SK-N-MC (cell line): ENCODE data around the gene ACOT9.
"Not testable (repeated sequence)": the region's sequence is repeated elsewhere in the genome, so short reads cannot be mapped to it uniquely, and the experiment has no call there.

Experiments
- DNase-seq: peaks from one replicate; pipeline ENCODE4 v3.0.0-alpha.2; 2011; ENCODE audit warnings: low read depth, low spot score
- H3K27ac ChIP-seq: fragments of 200-600 bp; sonication (generic); 2 replicates; pipeline ENCODE4 v1.5.1; 2016; ENCODE audit warnings: mixed run types
- H3K36me3 ChIP-seq: fragments of 200-600 bp; sonication (generic); 2 replicates; pipeline ENCODE4 v1.6.1; 2017; ENCODE audit warnings: antibody characterized with exemption, low read length, mixed read lengths; ENCODE audit not compliant: insufficient read depth
- H3K4me3 ChIP-seq: fragments of 200-600 bp; sonication (generic); 2 replicates; pipeline ENCODE4 v1.5.1; 2016
- H3K9ac ChIP-seq: fragments of 200-600 bp; sonication (generic); 2 replicates; pipeline ENCODE4 v1.8.0; 2017; ENCODE audit warnings: mixed run types, mixed read lengths; ENCODE audit not compliant: insufficient read length
- H3K9me3 ChIP-seq: fragments of 200-600 bp; sonication (generic); 2 replicates; pipeline ENCODE4 v1.6.1; 2017; ENCODE audit warnings: low read depth, mild to moderate bottlenecking, antibody characterized with exemption, low read length, moderate library complexity, mixed read lengths
- EZH2 ChIP-seq: fragments of 200-600 bp; sonication (generic); IDR thresholded peaks from one replicate; pipeline ENCODE4 v1.6.1; 2017; ENCODE audit warnings: antibody characterized with exemption
- FOXP2 ChIP-seq: optimal IDR thresholded peaks from 2 replicates; pipeline ENCODE3; 2011; ENCODE audit warnings: mild to moderate bottlenecking, moderate library complexity; ENCODE audit not compliant: insufficient read depth; ENCODE audit errors: extremely low read length, control extremely low read depth
- POLR2AphosphoS5 ChIP-seq: IDR thresholded peaks from 2 replicates; pipeline ENCODE4 v1.6.1; 2012; ENCODE audit warnings: mild to moderate bottlenecking, low read depth, low read length, borderline replicate concordance

Gene ACOT9

GRCh38 chrX:23694606-23695005 is 48.5 kb downstream of the ACOT9 start:
- no peak for DNase-seq
- TF ChIP-seq FOXP2, result no peak
- TF ChIP-seq EZH2, result no peak
- TF ChIP-seq POLR2AphosphoS5, result no peak
- Histone ChIP-seq H3K4me3 (no peak overlapping the region), H3K9me3 (no peaks in the 10 kb centered on the region), H3K27ac (no peak overlapping the region), H3K36me3 (no peaks in the 10 kb centered on the region), H3K9ac (no peak overlapping the region)

- TF ChIP-seq FOXP2, result no peak
- no peak for TF ChIP-seq POLR2AphosphoS5
- TF ChIP-seq EZH2, result no peak
- Histone ChIP-seq H3K36me3 (no peaks in the 10 kb centered on the region), H3K4me3 (no peak overlapping the region), H3K9me3 (no peaks in the 10 kb centered on the region), H3K27ac (no peak overlapping the region), H3K9ac (no peak overlapping the region)
- DNase-seq, result no peak
Observed at GRCh38 chrX:23692166-23692565, 50.9 kb downstream of the ACOT9 start.

- H3K9ac ChIP-seq, H3K4me3 ChIP-seq, H3K9me3 ChIP-seq, DNase-seq, H3K27ac ChIP-seq: not testable (repeated sequence)
- H3K36me3 ChIP-seq, result peaks cover 35% of the 10 kb centered on the region
Observed at GRCh38 chrX:23676486-23676885, 66.6 kb downstream of the ACOT9 start.

- Histone ChIP-seq H3K27ac (no peak overlapping the region), H3K9ac (no peak overlapping the region), H3K36me3 (peaks cover 45% of the 10 kb centered on the region), H3K4me3 (no peak overlapping the region), H3K9me3 (no peaks in the 10 kb centered on the region)
- TF ChIP-seq FOXP2 (no peak), EZH2 (no peak), POLR2AphosphoS5 (no peak)
- no peak for DNase-seq
Observed at GRCh38 chrX:23673108-23673507, 70.0 kb downstream of the ACOT9 start.

GRCh38 chrX:23670528-23670927 is 72.5 kb downstream of the ACOT9 start:
- TF ChIP-seq POLR2AphosphoS5, result no peak
- no peak for TF ChIP-seq FOXP2
- TF ChIP-seq EZH2, result no peak
- H3K4me3 ChIP-seq, result no peak overlapping the region
- no peak overlapping the region for H3K9ac ChIP-seq
- no peaks in the 10 kb centered on the region for H3K9me3 ChIP-seq
- DNase-seq, result no peak
- no peak overlapping the region for H3K27ac ChIP-seq
- peaks cover 33% of the 10 kb centered on the region for H3K36me3 ChIP-seq

- Histone ChIP-seq H3K9me3 (no peaks in the 10 kb centered on the region), H3K9ac (peak overlapping the region; percentile 90), H3K36me3 (peaks cover 22% of the 10 kb centered on the region), H3K4me3 (peak overlapping the region; percentile 86), H3K27ac (no peak overlapping the region)
- DNase-seq, result no peak
- TF ChIP-seq POLR2AphosphoS5, result no peak
- TF ChIP-seq FOXP2, result no peak
- no peak for TF ChIP-seq EZH2
Observed at GRCh38 chrX:23668335-23668734, 74.7 kb downstream of the ACOT9 start.

GRCh38 chrX:23667239-23668177 is 75.6 kb downstream of the ACOT9 start, which contains the start of gene PRDX4:
Gene PRDX4 (plus strand): TSS chrX:23667493. CDS start chrX:23667571, 78 bp downstream.
- no peak for DNase-seq
- H3K27ac ChIP-seq, result peak within 1 kb of the TSS; percentile 60; the same call in 1 of the 2 replicates
- TF ChIP-seq EZH2 (no peak), FOXP2 (no peak), POLR2AphosphoS5 (peak; percentile 82)
- peaks cover 21% of the 10 kb centered on the region for H3K36me3 ChIP-seq
- H3K4me3 ChIP-seq, result peak within 1 kb of the TSS; percentile 86
- peak within 1 kb of the TSS; percentile 90 for H3K9ac ChIP-seq
- H3K9me3 ChIP-seq, result no peaks in the 10 kb centered on the region

- DNase-seq, result no peak
- Histone ChIP-seq H3K36me3 (peaks cover 8% of the 10 kb centered on the region), H3K9me3 (no peaks in the 10 kb centered on the region), H3K27ac (peak overlapping the region; percentile 60; the same call in 1 of the 2 replicates), H3K4me3 (no peak overlapping the region), H3K9ac (peak overlapping the region; percentile 72)
- no peak for TF ChIP-seq FOXP2
- no peak for TF ChIP-seq POLR2AphosphoS5
- TF ChIP-seq EZH2, result no peak
Observed at GRCh38 chrX:23666282-23666681, 76.8 kb downstream of the ACOT9 start.

GRCh38 chrX:23664496-23664895 is 78.6 kb downstream of the ACOT9 start:
- no peak overlapping the region for H3K27ac ChIP-seq
- H3K9me3 ChIP-seq, result no peaks in the 10 kb centered on the region
- H3K9ac ChIP-seq, result no peak overlapping the region
- H3K4me3 ChIP-seq, result no peak overlapping the region
- H3K36me3 ChIP-seq, result no peaks in the 10 kb centered on the region
- no peak for DNase-seq
- no peak for TF ChIP-seq POLR2AphosphoS5
- TF ChIP-seq FOXP2, result no peak
- TF ChIP-seq EZH2, result no peak
